Large intestine (tissue), 3 donors: Measurements from ENCODE around the gene ZNF813. TPM values are rescaled to one million over a fixed set of nuclear protein-coding genes. Genes with fewer than 3 reads are reported as not detected.
"Not testable (repeated sequence)": the region's sequence is repeated elsewhere in the genome, so short reads cannot be mapped to it uniquely, and the experiment has no call there.

Experiments used
- DNase-seq, 2 donors: peaks; one replicate each; pipeline versions ENCODE4 v3.0.0 to v3.0.0-alpha.2; 2013
- H3K27ac ChIP-seq: one replicate; pipeline ENCODE4 v1.5.1; 2013; ENCODE audit warnings: low read length
- H3K27me3 ChIP-seq: 2 replicates; pipeline ENCODE4 v1.6.1; 2013; ENCODE audit warnings: low read length; ENCODE audit not compliant: control insufficient read depth, insufficient read depth
- H3K36me3 ChIP-seq: 2 replicates; pipeline ENCODE4 v1.6.1; 2013; ENCODE audit warnings: low read length; ENCODE audit not compliant: control insufficient read depth, insufficient read depth
- H3K4me1 ChIP-seq: one replicate; pipeline ENCODE4 v1.6.1; 2013; ENCODE audit warnings: low read length; ENCODE audit not compliant: control insufficient read depth, insufficient read depth
- H3K4me3 ChIP-seq: one replicate; pipeline ENCODE4 v1.5.1; 2013; ENCODE audit warnings: low read length
- H3K9me3 ChIP-seq: one replicate; pipeline ENCODE4 v1.6.1; 2013; ENCODE audit warnings: mild to moderate bottlenecking, low read depth, low read length, moderate library complexity; ENCODE audit not compliant: control insufficient read depth
- WGBS: methylation state at CpG from one replicate; pipeline ENCODE4 v1.1.5; 2013; ENCODE audit warnings: low lambda C conversion rate; ENCODE audit not compliant: insufficient coverage; 5-methylcytosine and 5-hydroxymethylcytosine counted together
- polyA plus RNA-seq: library from polyadenylated mRNA; unstranded; fragments of 120-200 nt; gene quantifications from one replicate; pipeline ENCODE4 v1.2.1, GENCODE V29; 2013

Gene ZNF813
- polyA plus RNA-seq, 1 donor, result 6.0 TPM

DNA sequence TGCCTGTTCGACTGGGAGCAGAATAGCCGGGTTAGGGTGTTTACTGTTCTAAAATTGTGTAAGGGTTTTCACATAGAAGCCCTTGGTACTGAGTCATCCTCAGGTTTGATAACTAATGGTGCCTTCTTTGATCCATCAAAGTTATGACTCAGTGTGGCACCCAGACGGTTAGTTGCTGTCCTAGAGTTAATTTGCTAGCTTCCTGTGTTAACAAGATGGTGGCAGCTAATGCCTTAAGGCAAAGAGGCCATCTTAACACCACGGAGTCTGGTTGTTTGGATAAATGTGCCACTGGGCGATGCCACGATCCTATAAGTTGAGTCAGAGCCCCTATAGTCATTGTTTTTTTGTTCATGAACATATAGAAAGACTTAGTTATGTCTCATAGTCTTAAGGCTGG is 7.9 kb downstream of the ZNF813 start:
- not testable (repeated sequence) for H3K4me1 ChIP-seq, H3K4me3 ChIP-seq, DNase-seq, H3K27ac ChIP-seq, H3K27me3 ChIP-seq
- Histone ChIP-seq H3K9me3 (peaks cover 17% of the 10 kb centered on the region), H3K36me3 (peaks cover 18% of the 10 kb centered on the region)
- WGBS, result no CpG with 5 or more reads among the region's 6 CpGs

DNA sequence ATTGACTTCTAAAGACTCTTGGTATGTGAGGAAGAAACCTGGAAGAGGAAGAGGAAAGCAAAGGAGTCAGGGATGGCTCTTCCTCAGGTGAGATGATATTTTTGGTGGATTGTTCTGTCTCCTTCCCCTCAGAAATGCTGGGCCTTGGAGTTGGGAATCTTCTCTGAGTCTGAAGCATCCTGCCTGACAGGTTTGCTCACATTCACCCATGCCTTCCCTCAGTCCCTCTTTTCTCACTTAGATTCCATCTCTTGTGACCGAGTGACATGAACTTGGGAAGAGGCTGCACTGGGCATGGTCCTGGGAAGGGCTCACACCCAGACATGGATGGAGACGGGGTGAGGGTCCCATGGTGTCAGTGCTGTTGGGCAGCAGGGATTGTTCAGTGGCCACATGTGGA is 16.2 kb downstream of the ZNF813 start:
- Histone ChIP-seq H3K36me3 (peaks cover 28% of the 10 kb centered on the region), H3K9me3 (peaks cover 45% of the 10 kb centered on the region)
- not testable (repeated sequence) for H3K27me3 ChIP-seq, H3K4me1 ChIP-seq, H3K27ac ChIP-seq, DNase-seq, H3K4me3 ChIP-seq
- no CpG with 5 or more reads among the region's 2 CpGs for WGBS

DNA sequence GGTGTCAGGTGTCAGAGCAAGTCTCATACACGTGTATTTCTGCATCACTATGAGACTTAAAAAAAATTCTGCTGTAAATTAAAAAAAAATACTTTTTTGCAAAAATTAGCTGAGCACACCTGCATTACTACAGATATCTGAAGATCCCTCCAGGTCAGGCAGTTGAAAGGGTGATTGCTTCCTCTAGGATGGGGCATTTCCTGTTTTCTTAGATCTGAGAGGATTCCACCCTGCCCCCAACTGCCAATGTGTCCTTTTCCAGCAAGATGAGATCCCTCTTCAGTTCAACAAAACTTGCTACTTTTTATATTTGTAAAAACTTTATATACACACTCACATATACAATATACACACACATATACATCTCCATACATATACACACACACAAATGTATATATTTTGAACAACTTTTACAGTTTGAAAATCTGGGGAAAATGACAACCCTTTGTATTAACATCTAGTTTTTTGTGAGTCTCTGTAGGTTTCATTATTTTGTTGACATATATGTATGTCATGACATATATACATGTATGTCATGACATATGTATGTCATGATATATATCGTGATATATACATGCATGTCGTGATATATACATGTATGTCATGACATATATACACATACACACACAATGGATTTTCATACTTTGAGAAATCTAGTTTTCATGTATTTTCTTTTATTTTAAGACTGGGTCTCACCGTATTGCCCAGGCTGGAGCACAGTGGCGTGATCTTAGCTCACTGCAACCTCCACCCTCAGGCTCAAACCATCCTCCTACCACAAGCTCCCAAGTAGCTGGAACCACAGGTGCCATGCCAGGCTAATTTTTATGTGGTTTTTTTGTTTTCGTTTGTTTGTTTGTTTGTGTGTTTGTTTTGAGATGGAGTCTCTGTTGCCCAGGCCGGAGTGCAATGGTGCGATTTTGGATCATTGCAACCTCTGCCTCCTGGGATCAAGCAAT is 17.8 kb downstream of the ZNF813 start:
- H3K4me1 ChIP-seq, result no peaks in the 10 kb centered on the region
- WGBS, result no CpG with 5 or more reads among the region's 8 CpGs
- H3K27me3 ChIP-seq, result no peaks in the 10 kb centered on the region
- H3K36me3 ChIP-seq, result peaks cover 31% of the 10 kb centered on the region
- peaks cover 46% of the 10 kb centered on the region for H3K9me3 ChIP-seq
- no peak overlapping the region for H3K4me3 ChIP-seq
- no peak overlapping the region for H3K27ac ChIP-seq
- no peak for DNase-seq

DNA sequence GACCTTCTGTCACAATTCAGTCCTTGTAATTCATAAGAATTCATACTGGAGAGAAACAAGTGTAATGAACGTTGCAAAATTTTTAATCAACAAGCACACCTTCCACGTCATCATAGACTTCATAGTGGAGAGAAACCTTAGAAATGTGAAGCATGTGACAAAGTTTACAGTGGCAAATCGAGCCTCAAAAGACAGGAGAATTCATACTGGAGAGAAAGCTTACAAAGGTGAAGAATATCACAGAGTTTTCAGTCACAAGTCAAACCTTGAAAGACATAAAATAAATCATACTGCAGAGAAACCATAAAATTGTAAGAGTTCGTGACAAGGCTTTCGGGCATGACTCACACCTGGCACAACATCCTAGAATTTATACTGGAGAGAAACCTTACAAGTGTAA is 24.6 kb downstream of the ZNF813 start:
- no peak for DNase-seq
- H3K36me3 ChIP-seq, result peaks cover 29% of the 10 kb centered on the region
- no peaks in the 10 kb centered on the region for H3K4me1 ChIP-seq
- no peaks in the 10 kb centered on the region for H3K27me3 ChIP-seq
- no peak overlapping the region for H3K4me3 ChIP-seq
- 97% methylated on average over 4 of the region's 5 CpGs for WGBS
- H3K9me3 ChIP-seq, result peaks cover 46% of the 10 kb centered on the region
- no peak overlapping the region for H3K27ac ChIP-seq

DNA sequence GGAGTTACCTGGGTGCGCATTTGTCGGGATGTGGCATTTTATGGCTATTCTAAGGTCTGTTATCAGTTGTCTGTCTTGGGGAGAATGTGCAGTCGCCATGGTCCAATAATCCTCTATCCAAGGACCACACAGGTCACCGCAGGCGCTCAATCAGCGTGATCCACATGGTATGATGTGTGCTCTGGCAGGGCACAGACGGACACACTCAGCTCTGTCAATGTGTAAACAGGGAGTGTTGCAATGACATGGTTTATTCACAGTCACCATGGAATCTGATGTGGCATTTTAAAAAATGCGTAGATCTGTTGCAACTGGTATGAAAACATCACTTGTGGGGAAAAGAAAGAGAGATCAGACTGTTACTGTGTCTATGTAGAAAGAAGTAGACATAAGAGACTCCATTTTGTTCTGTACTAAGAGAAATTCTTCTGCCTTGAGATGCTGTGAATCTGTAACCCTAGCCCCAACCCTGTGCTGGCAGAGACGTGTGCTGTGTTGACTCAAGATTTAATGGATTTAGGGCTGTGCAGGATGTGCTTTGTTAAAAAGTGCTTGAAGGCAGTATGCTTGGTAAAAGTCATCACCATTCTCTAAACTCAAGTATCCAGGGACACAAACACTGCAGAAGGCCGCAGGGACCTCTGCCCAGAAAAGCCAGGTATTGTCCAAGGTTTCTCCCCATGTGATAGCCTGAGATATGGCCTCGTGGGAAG is 29.9 kb downstream of the ZNF813 start:
- H3K36me3 ChIP-seq, H3K27ac ChIP-seq, H3K4me3 ChIP-seq, H3K4me1 ChIP-seq, H3K27me3 ChIP-seq: not testable (repeated sequence)
- peaks cover 22% of the 10 kb centered on the region for H3K9me3 ChIP-seq
- WGBS, result no CpG with 5 or more reads among the region's 11 CpGs
- DNase-seq, result peak; percentile 60 to 63

DNA sequence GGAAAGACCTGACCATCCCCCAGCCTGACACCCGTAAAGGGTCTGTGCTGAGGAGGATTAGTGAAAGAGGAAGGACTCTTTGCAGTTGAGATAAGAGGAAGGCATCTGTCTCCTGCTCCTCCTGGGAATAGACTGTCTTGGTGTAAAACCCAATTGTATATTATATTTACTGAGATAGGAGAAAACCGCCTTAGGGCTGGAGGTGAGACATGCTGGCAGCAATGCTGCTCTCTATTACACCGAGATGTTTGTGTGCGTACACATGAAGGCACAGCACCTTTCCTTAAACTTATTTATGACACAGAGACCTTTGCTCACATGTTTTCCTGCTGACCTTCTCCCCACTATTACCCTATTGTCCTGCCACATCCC is 30.5 kb downstream of the ZNF813 start:
- not testable (repeated sequence) for H3K27ac ChIP-seq
- no CpG with 5 or more reads among the region's 4 CpGs for WGBS
- H3K9me3 ChIP-seq, result peaks cover 18% of the 10 kb centered on the region

DNA sequence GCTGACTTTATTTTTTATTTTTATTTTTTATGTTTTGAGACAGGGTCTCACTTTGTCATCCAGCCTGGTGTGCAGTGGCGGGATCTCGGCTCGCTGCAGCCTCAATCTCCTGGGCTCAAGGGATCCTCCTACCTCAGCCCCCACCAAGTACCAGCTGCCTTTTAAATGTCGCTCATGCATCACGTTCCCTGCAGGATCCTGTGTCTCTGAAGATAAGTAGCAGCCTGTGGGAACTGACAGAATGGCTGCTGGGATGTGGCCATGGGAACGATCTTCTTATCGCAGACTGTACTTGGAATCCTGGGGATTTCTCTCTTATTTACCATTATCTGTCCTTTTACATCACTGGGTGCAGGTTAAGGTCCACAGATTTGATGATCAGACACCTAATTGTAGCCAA is 35.6 kb downstream of the ZNF813 start:
- H3K27ac ChIP-seq, DNase-seq, H3K9me3 ChIP-seq, H3K4me3 ChIP-seq, H3K27me3 ChIP-seq, H3K36me3 ChIP-seq: not testable (repeated sequence)
- peaks cover 18% of the 10 kb centered on the region for H3K4me1 ChIP-seq
- WGBS, result 100% methylated on average over 2 of the region's 7 CpGs

More for the DNA sequence above, 30.5 kb downstream of the ZNF813 start:
- not testable (repeated sequence) for DNase-seq, H3K4me1 ChIP-seq, H3K36me3 ChIP-seq, H3K27me3 ChIP-seq, H3K4me3 ChIP-seq

DNA sequence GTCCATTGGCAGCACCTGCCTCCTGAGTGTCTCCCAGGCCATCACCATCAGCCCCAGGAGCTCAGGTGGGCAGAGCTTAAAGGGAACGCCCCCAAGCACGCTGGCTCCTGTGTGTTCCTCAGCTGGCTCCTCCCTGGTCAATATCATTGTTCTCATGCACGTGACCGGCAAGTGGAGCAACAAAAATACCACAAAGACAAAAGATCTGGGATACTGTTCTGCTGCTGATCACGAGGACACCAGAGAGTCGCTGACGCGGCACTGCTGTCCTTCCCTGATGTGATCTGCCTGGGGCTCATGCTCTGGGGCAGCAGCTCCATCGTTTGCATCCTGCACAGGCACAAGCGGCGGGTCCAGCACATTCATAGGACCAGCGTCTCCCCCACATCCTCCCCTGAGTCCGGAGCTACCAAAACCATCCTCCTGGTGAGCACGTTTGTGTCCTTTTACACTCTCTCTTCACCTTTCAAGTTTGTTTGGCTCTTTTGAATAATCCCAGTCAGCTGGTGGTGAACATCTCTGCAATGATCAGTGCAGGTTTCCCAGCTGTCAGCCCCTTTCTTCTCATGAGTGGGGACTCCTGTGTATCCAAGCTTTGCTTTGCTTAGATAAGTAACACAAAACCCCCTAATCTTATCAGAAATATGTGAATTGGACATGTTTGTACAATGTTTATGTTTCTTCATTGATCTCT is 36.3 kb downstream of the ZNF813 start:
- not testable (repeated sequence) for H3K36me3 ChIP-seq, H3K27me3 ChIP-seq, H3K4me3 ChIP-seq, H3K27ac ChIP-seq, H3K9me3 ChIP-seq
- H3K4me1 ChIP-seq, result peaks cover 23% of the 10 kb centered on the region
- no CpG with 5 or more reads among the region's 14 CpGs for WGBS
- peak in 1 of 2 donors; percentile 16 for DNase-seq

DNA sequence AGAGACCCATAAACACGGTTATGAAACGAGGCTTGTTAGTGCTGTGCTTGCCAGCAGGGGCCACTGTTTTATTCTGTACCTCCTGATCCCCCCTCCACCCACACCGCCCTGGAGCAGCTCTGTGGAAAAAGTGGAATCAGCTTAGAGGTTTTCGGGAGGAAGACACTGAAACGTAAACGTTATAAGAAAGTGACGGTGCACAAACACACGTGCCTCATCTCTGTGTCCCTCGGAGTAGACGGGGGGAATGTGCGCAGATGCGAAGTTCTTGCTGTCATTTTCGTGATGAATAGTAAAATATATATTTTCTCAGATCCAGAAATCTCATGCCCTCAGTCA is 36.8 kb downstream of the ZNF813 start:
- H3K4me3 ChIP-seq, H3K36me3 ChIP-seq, H3K9me3 ChIP-seq, H3K27me3 ChIP-seq, H3K27ac ChIP-seq: not testable (repeated sequence)
- 7% methylated on average over 3 of the region's 13 CpGs for WGBS
- peaks cover 23% of the 10 kb centered on the region for H3K4me1 ChIP-seq
- peak; percentile 17 to 23 for DNase-seq

DNA sequence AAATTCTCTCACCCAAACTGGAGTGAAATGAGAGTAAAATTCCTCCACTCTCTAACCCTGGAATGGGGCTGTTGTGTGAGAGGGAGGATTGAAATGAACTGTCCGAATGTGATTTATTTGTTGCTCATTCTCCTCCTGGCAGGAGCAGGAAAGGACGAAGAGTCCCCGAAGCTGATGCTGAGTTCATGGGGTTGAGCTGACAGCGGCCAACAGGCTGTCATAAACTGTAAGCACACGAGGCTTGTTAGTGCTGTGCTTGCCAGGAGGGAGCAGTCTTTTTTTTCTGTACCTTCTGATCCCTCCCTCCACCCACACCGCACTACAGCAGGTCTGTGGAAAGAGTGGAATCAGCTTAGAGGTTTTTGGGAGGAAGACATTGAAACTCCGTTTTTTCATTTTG is 37.4 kb downstream of the ZNF813 start:
- no CpG with 5 or more reads among the region's 7 CpGs for WGBS
- Histone ChIP-seq H3K4me1 (peaks cover 23% of the 10 kb centered on the region), H3K27me3 (no peaks in the 10 kb centered on the region), H3K4me3 (no peak overlapping the region), H3K36me3 (no peaks in the 10 kb centered on the region), H3K27ac (no peak overlapping the region), H3K9me3 (no peaks in the 10 kb centered on the region)
- peak; percentile 52 to 54 for DNase-seq
